Activated naive CD8-positive, alpha-beta T cell treated with anti-CD3 and anti-CD28 coated beads for 36 hours (primary cell): ENCODE results near the gene SPAG9. TPM values are rescaled to one million over a fixed set of nuclear protein-coding genes. Genes with fewer than 3 reads are reported as not detected.
A peak's percentile ranks its signal among the peaks of the same experiment; 100 is the strongest.
"Not testable (repeated sequence)": the region's sequence is repeated elsewhere in the genome, so short reads cannot be mapped to it uniquely, and the experiment has no call there.

ENCODE experiments used
- DNase-seq: peaks from one replicate; pipeline ENCODE4 v3.0.0; 2021
- H3K27ac Mint-ChIP-seq: one replicate; pipeline ENCODE4 v1.8.0; 2022; ENCODE audit warnings: mild to moderate bottlenecking, moderate library complexity, mixed read lengths
- H3K27me3 Mint-ChIP-seq: one replicate; pipeline ENCODE4 v1.8.0; 2022; ENCODE audit warnings: mild to moderate bottlenecking, mixed read lengths
- H3K36me3 Mint-ChIP-seq: one replicate; pipeline ENCODE4 v1.8.0; 2021; ENCODE audit warnings: mild to moderate bottlenecking, mixed read lengths
- H3K4me1 Mint-ChIP-seq: one replicate; pipeline ENCODE4 v1.8.0; 2021; ENCODE audit warnings: mixed read lengths
- H3K4me3 Mint-ChIP-seq: one replicate; pipeline ENCODE4 v1.8.0; 2022; ENCODE audit warnings: mild to moderate bottlenecking, moderate library complexity, mixed read lengths
- H3K9me3 Mint-ChIP-seq: one replicate; pipeline ENCODE4 v1.8.0; 2022; ENCODE audit warnings: mixed read lengths
- total RNA-seq, 2 experiments: library from RNA; stranded (reverse); gene quantifications; one replicate each; pipeline ENCODE4 v1.2.3, GENCODE V29; 2021

The SPAG9 gene
- total RNA-seq, 2 experiments from 2014 or later = 27.4 to 30.2 TPM

DNA sequence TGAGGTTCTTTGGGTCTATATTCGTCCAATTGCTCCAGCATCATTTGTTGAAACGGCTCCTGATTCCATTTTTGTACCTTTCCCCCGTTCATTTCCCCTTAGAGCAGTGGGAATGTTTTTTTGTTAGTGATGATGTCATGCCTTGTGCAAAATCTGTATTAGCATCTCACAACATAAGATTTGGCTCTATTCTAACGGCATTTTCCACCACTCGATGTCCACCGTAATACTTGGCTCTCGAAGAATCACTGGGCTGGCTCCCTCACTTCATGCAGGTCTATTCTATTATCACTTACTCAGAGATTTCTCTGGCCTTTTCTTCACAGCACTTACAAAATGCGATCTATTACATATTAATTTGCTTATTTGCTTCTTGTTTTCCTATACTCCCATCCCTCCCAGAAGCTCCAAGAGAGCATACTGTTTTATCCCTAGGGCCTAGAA is 32.1 kb upstream of the SPAG9 start:
- Mint-ChIP-seq H3K4me1 (peaks cover 25% of the 10 kb centered on the region), H3K36me3 (peaks cover 21% of the 10 kb centered on the region)

DNA sequence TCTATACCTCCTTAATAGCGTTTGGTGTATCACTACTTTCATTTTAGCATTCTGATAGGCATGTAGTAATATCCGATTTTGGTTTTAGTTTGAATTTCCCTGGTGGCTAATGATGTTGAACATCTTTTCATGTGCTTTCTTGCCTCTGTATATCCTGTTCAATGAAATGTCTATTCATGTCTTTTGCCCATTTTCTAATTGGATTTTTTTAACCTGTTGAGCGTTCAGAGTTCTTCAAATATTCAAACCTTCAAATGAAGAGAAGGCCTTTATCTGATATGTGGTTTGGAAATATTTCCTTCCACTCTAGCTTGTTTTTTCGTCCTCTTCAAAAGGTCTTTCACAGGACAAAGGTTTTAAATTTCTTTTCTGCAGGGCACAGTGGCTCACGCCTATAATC is 30.3 kb upstream of the SPAG9 start:
- Mint-ChIP-seq H3K4me1 (peaks cover 19% of the 10 kb centered on the region), H3K9me3 (no peaks in the 10 kb centered on the region), H3K36me3 (peaks cover 7% of the 10 kb centered on the region), H3K27ac (no peak overlapping the region), H3K27me3 (no peaks in the 10 kb centered on the region), H3K4me3 (no peak overlapping the region)
- DNase-seq = no peak

More for the DNA sequence above, 32.1 kb upstream of the SPAG9 start:
- H3K4me3 Mint-ChIP-seq = no peak overlapping the region
- no peaks in the 10 kb centered on the region for H3K27me3 Mint-ChIP-seq
- H3K9me3 Mint-ChIP-seq = no peaks in the 10 kb centered on the region
- no peak overlapping the region for H3K27ac Mint-ChIP-seq
- DNase-seq = no peak

DNA sequence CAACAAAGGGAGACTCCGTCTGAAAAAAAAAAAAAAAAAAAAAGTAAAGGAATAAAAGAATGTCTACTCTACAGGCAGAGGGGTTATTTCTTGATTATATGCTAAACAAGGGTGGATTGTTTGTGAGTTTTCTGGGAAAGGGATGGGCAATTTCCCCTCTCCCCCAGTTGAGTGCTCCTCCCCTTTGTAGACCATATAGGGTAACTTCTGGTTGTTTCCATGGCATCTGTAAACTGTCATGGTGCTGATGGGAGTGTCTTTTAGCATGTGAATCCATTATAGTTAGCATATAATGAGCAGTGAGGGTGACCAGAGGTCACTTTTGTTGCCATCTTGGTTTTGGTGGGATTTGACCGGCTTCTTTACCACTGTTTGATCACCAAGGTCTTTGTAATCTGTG is 28.5 kb upstream of the SPAG9 start:
- DNase-seq = no peak
- no peaks in the 10 kb centered on the region for H3K36me3 Mint-ChIP-seq
- no peak overlapping the region for H3K27ac Mint-ChIP-seq
- H3K27me3 Mint-ChIP-seq = no peaks in the 10 kb centered on the region
- H3K9me3 Mint-ChIP-seq = no peaks in the 10 kb centered on the region
- H3K4me1 Mint-ChIP-seq = peaks cover 8% of the 10 kb centered on the region
- no peak overlapping the region for H3K4me3 Mint-ChIP-seq

DNA sequence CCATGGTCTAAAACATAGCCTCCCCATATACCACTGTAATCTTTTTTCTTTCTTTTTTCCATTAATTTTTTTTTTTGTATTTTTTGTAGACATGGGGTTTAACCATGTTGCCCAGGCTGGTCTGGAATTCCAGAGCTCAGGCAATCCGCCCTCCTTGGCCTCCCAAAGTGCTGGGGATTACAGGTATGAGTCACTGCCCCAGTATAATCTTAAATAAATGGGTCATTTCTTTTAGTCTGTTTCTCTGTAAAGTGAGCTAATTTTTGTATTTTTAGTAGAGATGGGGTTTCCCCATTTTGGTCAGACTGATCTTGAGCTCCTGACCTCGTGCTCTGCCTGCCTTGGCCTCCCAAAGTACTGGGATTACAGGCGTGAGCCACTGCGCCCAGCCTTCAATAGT is 27.0 kb upstream of the SPAG9 start:
- H3K27ac Mint-ChIP-seq = no peak overlapping the region
- peaks cover 8% of the 10 kb centered on the region for H3K4me1 Mint-ChIP-seq
- no peaks in the 10 kb centered on the region for H3K9me3 Mint-ChIP-seq
- no peaks in the 10 kb centered on the region for H3K36me3 Mint-ChIP-seq
- H3K4me3 Mint-ChIP-seq = no peak overlapping the region
- DNase-seq = no peak
- H3K27me3 Mint-ChIP-seq = no peaks in the 10 kb centered on the region

DNA sequence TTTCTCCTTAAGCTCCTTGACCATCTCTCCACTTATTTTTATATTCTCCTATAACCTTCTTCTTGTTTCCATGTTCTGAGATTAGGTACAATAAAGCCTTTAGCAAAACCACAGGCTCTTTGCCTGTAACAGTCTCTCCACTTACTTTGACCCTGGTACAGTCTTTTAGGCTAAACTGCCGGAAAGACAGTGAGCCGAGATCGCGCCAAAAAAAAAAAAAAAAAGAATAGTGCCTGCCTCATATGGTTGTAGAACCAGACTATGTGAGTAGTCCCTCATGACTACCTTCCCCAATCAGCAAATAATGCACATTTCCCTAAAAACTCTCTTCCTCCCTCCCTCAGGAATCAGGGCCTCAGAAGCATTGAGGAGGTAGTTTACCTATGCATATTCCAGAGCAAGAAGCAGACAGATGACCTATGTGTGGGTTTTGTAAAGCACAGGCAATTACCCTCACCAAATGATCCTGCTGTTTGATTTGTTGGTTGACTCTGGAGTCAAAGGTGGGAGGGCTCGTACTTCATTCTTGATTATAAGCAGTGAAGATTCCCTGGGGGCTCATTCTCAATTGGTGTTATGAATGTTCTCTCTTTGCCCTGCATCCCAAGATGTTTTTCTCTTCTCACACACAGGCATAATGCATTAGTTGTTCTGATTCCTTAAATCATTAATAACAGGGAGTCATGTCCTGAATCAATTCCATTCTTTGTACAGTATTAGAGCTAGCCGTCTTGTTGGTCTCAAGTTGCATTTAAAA is 23.8 kb upstream of the SPAG9 start:
- H3K4me1 Mint-ChIP-seq = peaks cover 8% of the 10 kb centered on the region
- H3K9me3 Mint-ChIP-seq = no peaks in the 10 kb centered on the region
- H3K36me3 Mint-ChIP-seq = no peaks in the 10 kb centered on the region
- no peak overlapping the region for H3K27ac Mint-ChIP-seq
- H3K27me3 Mint-ChIP-seq = no peaks in the 10 kb centered on the region
- DNase-seq = no peak
- no peak overlapping the region for H3K4me3 Mint-ChIP-seq

DNA sequence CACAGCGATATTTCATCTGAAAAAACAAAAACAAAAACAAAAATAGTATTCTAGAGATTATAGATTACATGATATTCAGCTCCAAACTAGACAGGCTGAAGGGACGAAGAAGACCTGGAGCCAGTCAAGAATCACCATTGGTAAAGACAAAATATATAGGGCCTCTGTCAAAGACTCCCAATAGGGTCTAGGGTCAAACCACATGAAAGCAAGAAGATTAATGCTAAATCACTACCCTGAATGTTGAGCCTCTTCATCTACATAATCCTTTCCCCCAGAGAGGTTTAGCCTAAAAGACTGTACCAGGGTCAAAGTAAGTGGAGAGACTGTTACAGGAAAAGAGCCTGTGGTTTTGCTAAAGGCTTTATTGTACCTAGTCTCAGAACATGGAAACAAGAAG is 21.9 kb upstream of the SPAG9 start:
- Mint-ChIP-seq H3K36me3 (no peaks in the 10 kb centered on the region), H3K27ac (no peak overlapping the region), H3K4me3 (no peak overlapping the region), H3K9me3 (no peaks in the 10 kb centered on the region), H3K27me3 (no peaks in the 10 kb centered on the region), H3K4me1 (peaks cover 4% of the 10 kb centered on the region)
- DNase-seq = no peak

DNA sequence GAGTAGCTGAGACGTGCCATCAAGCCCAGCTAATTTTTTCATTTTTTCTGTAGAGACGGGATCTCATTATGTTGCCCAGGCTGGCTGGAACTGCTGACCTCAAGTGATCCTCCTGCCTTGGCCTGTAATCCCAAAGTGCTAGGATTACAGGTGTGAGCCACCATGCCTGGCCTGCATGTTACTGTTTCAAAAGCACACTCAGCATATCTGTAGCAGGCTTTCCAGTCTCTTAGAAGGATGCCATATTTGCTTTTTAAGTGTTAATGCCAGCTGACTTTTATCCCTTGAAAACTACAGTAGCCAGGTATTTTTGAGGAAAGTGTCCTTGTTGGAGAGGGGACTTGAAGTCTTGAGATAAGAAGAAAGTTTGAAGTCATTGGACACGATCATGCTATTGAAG is 15.3 kb upstream of the SPAG9 start:
- Mint-ChIP-seq H3K27ac (no peak overlapping the region), H3K4me3 (no peak overlapping the region), H3K9me3 (no peaks in the 10 kb centered on the region), H3K4me1 (peaks cover 10% of the 10 kb centered on the region), H3K36me3 (no peaks in the 10 kb centered on the region), H3K27me3 (peaks cover 7% of the 10 kb centered on the region)
- DNase-seq = no peak

DNA sequence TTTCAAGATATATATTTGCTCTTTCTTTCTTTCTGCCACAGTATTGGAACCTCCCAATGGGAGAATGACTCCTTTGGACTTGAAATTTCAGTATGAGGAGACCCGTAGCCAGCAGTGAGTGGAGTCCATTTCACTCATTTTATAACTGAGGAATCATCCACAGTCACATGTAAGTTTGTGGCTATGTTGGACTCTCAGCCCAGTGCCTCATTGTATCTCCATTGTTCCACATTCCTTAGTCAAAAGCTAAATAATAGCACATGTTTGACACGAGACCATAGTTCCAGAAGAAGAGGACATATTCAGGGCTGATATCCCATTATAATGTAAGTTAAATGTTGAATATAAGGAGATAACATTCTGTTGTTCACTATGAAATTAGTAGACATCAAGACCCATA is 12.7 kb upstream of the SPAG9 start:
- Mint-ChIP-seq H3K27ac (no peak overlapping the region), H3K4me1 (peaks cover 10% of the 10 kb centered on the region), H3K9me3 (no peaks in the 10 kb centered on the region), H3K27me3 (peaks cover 7% of the 10 kb centered on the region), H3K36me3 (no peaks in the 10 kb centered on the region), H3K4me3 (no peak overlapping the region)
- DNase-seq = no peak

DNA sequence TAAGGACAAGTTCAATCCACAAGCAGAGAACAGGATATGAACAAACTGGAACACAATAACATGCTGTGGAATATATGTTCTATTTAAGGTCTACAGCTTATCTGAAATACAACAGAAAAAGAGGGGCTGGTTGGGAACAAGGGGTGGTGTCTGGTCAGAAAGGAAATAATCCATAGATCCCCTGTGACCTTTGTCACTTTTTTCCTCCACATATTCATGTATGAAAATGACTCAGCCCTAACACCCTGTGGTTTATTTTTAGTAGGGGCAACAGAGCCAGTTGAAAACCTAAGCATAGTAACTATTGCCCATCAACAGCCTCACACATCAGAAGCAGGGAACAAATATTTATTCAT is 12.3 kb upstream of the SPAG9 start:
- H3K9me3 Mint-ChIP-seq = no peaks in the 10 kb centered on the region
- H3K4me1 Mint-ChIP-seq = peaks cover 10% of the 10 kb centered on the region
- H3K27me3 Mint-ChIP-seq = peaks cover 7% of the 10 kb centered on the region
- H3K27ac Mint-ChIP-seq = no peak overlapping the region
- H3K4me3 Mint-ChIP-seq = no peak overlapping the region
- no peaks in the 10 kb centered on the region for H3K36me3 Mint-ChIP-seq
- no peak for DNase-seq

DNA sequence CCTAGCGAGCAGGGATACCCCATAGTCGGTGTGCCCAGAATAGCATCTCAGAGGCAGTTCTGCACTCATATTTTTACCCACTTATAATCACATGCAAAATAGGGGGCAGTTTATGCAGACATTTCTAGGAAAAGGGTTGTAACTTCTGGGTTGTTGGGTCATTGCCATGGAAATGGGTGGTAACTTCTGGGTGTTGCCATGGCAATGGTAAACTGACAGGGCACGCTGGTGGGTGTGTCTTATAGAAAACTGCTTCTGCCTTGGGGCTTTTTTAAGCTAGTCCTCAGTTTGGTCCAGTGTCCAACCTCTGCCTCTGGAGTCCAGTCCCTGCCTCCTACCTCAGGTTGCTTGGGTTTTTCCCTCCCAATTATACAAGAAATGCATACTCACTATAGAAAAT is 7.4 kb upstream of the SPAG9 start:
- Mint-ChIP-seq H3K36me3 (no peaks in the 10 kb centered on the region), H3K27me3 (peaks cover 7% of the 10 kb centered on the region), H3K9me3 (no peaks in the 10 kb centered on the region), H3K4me3 (no peak overlapping the region), H3K4me1 (peaks cover 6% of the 10 kb centered on the region), H3K27ac (no peak overlapping the region)
- peak; percentile 24 for DNase-seq

DNA sequence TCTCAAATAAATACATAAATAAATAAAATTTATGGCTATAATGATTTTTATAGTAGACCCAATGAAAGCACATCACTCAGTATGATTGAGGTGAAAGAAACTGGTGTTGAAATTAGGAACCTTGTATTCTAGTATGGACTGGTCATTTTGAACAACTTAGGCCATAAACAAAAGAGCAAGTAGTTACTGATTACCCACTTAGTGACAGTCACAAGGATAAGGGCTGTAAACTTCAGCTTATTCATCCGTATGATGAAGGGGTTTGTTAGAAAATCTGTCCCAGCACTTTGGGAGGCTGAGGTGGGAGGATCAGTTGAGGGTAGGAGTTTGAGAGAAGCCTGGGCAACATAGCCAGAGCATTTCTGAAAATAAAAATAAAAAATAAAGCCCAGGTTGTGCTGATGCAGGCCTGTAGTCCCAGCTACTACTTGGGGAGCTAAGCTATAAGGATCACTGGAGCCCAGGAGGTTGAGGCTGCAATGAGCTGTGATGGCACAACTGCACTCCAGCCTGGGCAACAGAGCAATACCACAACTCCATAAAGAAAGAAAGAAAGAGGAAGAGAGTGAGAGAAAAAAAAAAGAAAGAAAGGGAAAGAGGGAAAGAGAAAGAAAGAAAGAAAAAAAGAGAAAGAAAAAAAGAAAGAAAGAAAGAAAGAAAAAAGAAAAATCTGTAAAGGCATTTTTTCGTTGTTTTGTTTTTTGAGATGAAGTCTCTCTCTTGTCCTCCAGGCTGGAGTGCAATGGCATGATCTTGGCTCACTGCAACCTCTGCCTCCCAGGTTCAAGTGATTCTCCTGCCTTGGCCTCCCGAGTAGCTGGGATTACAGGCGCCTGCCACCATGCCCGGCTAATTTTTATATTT is 4.2 kb upstream of the SPAG9 start:
- H3K4me3 Mint-ChIP-seq = no peak overlapping the region
- no peaks in the 10 kb centered on the region for H3K27me3 Mint-ChIP-seq
- H3K4me1 Mint-ChIP-seq = peaks cover 17% of the 10 kb centered on the region
- no peaks in the 10 kb centered on the region for H3K9me3 Mint-ChIP-seq
- no peaks in the 10 kb centered on the region for H3K36me3 Mint-ChIP-seq
- DNase-seq = no peak
- H3K27ac Mint-ChIP-seq = no peak overlapping the region

DNA sequence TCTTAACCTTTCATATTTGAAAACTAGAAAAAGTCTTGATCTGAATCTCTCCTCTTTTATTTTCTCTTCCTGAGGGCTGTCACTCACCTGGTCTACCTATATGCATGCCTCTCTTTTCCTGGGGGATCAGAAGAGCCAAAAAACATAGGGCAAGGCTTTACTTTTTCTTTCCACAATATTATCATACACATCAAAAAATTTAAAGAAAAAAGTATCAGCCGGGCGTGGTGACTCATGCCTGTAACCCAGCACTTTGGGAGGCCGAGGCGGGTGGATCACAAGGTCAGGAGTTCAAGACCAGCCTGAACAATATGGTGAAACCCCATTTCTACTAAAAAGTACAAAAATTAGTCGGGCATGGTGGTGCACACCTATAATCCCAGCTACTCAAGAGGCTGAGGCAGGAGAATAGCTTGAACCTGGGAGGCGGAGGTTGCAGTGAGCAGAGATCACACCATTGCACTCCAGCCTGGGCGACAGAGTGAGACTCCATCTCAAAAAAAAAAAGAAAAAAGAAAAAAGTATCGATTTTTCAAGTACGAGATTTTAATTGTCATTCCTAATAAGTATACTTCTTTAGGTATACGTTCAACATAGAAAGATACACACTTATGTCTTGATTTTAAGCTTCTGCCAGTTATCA is 1.9 kb upstream of the SPAG9 start:
- H3K36me3 Mint-ChIP-seq, H3K4me3 Mint-ChIP-seq, H3K27me3 Mint-ChIP-seq, H3K9me3 Mint-ChIP-seq: not testable (repeated sequence)
- peak overlapping the region; percentile 99 for H3K27ac Mint-ChIP-seq
- peaks cover 38% of the 10 kb centered on the region for H3K4me1 Mint-ChIP-seq
- peak; percentile 7 for DNase-seq

DNA sequence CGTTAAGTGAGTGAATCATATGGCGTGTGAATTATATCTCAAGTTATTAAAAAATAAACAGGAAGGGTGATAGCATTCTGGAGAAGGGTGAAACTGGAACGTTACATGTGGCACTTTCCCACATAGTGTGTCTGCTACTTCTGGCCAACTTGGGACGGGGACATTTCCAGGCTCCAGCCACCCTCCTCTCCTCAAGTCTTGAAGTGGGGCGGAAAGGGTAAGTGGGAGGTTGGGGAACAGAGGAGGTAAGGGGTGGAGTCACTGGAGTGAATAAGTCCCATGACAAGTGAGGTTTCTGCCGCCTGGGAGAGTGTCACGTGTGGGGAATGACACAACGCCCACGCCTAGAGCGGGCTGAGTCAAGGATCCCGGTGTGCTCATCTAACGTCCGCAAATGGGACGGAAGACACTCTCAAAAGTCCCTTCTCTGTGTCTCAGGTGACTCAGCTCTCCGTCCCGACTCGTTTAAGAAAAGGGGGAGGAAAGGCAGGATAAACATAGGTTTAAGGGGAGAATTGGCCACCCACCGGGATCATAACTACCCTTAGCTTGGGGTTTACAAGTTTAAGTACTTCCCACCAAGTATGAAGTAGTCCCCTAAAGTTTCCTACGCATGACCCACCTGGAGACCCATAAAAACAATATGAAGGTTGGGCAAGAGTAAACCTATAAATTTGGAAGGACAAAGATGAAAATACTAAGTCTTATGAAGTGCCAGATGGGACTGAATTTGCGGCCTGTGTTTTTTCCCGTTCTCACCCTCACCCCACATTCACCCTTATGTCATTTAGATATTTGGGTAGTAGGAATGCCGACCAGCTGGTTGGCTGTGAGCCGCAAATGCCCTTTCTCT is 1.2 kb upstream of the SPAG9 start:
- peaks cover 1% of the 10 kb centered on the region for H3K36me3 Mint-ChIP-seq
- peak overlapping the region; percentile 94 for H3K4me3 Mint-ChIP-seq
- H3K27ac Mint-ChIP-seq = peak overlapping the region; percentile 99
- H3K4me1 Mint-ChIP-seq = peaks cover 46% of the 10 kb centered on the region
- DNase-seq = peak; percentile 87
- no peaks in the 10 kb centered on the region for H3K27me3 Mint-ChIP-seq
- H3K9me3 Mint-ChIP-seq = no peaks in the 10 kb centered on the region

DNA sequence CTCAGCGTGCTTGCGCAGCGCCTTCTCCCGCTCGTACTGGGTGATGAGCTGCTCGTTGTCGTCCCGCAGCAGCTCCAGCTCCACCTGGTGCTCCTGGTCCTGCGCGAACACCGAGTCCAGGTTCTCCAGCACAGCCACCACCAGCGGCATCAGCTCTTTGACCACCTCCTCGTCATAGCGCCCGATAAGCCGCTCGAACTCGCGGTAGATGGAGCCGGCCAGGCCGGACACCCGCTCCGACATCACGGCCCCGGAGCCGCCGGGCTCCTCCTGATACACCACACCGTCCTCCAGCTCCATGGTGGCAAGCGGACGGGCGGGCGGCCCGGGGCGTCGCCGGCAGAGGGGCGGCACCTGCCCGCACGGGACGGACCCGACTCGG is 320 bp downstream of the SPAG9 start:
- Mint-ChIP-seq H3K36me3 (peaks cover 1% of the 10 kb centered on the region), H3K27ac (peak overlapping the region; percentile 93), H3K9me3 (no peaks in the 10 kb centered on the region), H3K4me1 (peaks cover 53% of the 10 kb centered on the region), H3K27me3 (no peaks in the 10 kb centered on the region), H3K4me3 (peak overlapping the region; percentile 94)
- DNase-seq = peak; percentile 53
